GM10248 (cell line): ENCODE results near the gene FOXD4L3.
"Not testable (repeated sequence)": the region's sequence is repeated elsewhere in the genome, so short reads cannot be mapped to it uniquely, and the experiment has no call there.

Experiments used
- CTCF ChIA-PET: fragments of 300-600 bp; sonication (Branson Sonifier 250); formaldehyde crosslinking; extraction: SDS; loops from one replicate; lab custom pipeline; 2021; ENCODE audit warnings: antibody characterized with exemption; lab: Yijun Ruan, JAX
- POLR2A ChIA-PET: fragments of 350-650 bp; sonication (Branson Sonifier 250); formaldehyde crosslinking; extraction: SDS; loops from one replicate; lab custom pipeline; 2020; ENCODE audit warnings: antibody characterized with exemption; lab: Yijun Ruan, JAX
- DNase-seq: peaks from one replicate; pipeline ENCODE4 v3.0.0; 2012; ENCODE audit errors: extremely low spot score

The FOXD4L3 gene

GRCh38 chr9:68338000-68338399 lies 35.3 kb downstream of the FOXD4L3 start:
- POLR2A ChIA-PET, DNase-seq, CTCF ChIA-PET: not testable (repeated sequence)

GRCh38 chr9:68342265-68343025 lies 39.8 kb downstream of the FOXD4L3 start:
- ChIA-PET CTCF (interaction anchor here (1.2 to 1.4 kb wide), 3 partner anchors 86 to 225 kb away, joined by 3 to 7 read pairs (median 3); no protein-coding TSS in a partner anchor), POLR2A (interaction anchor here (0.6 kb wide), 1 partner anchor 1373 kb away, joined by 3 read pairs; no protein-coding TSS in a partner anchor)

DNA sequence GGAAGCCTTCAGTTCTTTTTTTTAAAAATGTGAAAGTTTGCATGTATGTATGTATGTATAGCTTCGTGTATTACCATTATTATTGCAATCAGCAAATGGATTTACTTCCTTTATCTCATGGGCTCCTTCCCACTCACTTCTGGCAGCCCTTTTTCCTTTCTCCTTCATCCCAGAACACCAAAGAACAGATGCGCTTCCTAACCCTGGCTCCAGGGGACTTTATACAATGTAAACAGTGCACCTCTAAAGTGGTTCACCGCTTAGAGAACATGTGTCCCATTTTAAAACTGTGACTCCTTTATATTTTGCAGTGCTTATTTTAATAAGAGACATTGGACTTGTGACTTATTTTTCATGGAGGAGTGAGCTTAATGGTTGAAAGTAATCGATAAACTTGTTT lies 40.6 kb downstream of the FOXD4L3 start:
- CTCF ChIA-PET, result interaction anchor here (1.2 to 1.4 kb wide), 3 partner anchors 85 to 225 kb away, joined by 3 to 7 read pairs (median 3); no protein-coding TSS in a partner anchor
- DNase-seq, POLR2A ChIA-PET: not testable (repeated sequence)

More at GRCh38 chr9:68342265-68343025, 39.8 kb downstream of the FOXD4L3 start:
- not testable (repeated sequence) for DNase-seq

DNA sequence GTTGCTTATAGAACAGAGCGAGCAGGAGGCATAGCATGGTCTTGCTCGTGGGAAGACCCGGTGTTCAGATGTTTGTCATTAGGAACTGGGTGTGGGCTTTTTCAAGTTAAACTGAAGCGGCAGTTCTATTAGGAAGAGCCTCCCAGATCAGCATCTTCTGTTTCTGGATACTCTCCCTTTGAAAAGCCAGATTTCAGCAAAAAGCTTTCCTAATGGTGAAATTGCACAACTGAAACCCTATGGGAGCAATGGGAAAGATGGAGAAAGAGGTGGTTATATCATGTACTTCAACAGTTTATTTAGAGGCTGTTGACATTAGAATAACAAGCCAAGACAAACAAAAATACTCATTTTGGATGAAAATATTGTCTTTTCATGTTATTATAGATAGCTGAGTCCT lies 41.3 kb downstream of the FOXD4L3 start:
- CTCF ChIA-PET, result interaction anchor here (1.2 to 1.4 kb wide), 2 partner anchors 162 to 224 kb away, joined by 3 to 7 read pairs; no protein-coding TSS in a partner anchor
- POLR2A ChIA-PET, DNase-seq: not testable (repeated sequence)

GRCh38 chr9:68351689-68352088 lies 49.0 kb downstream of the FOXD4L3 start:
- DNase-seq, POLR2A ChIA-PET, CTCF ChIA-PET: not testable (repeated sequence)
